Measurements from ENCODE around the gene GPR65.

The GPR65 gene

GRCh38 chr14:88005050-88005481, at the start of gene GPR65:
Gene GPR65 (plus strand): TSS chr14:88005135. CDS start chr14:88010848, 5,713 bp downstream.
- no peak for DNase-seq

GRCh38 chr14:87955501-87955900, 49.4 kb upstream of the GPR65 start:
- no peak for DNase-seq

GRCh38 chr14:87960013-87960787, 44.7 kb upstream of the GPR65 start:
- no peak for DNase-seq

- DNase-seq: no peak
Measured at GRCh38 chr14:87961246-87961645, 43.7 kb upstream of the GPR65 start.

GRCh38 chr14:87966816-87967215, 38.1 kb upstream of the GPR65 start:
- no peak for DNase-seq

GRCh38 chr14:87967496-87967895, 37.4 kb upstream of the GPR65 start:
- no peak for DNase-seq

GRCh38 chr14:87971010-87971409, 33.9 kb upstream of the GPR65 start:
- no peak for DNase-seq

- no peak for DNase-seq
Measured at GRCh38 chr14:87975636-87976035, 29.3 kb upstream of the GPR65 start.

- no peak for DNase-seq
Measured at GRCh38 chr14:87979689-87980088, 25.2 kb upstream of the GPR65 start.

GRCh38 chr14:87989221-87989955, 15.5 kb upstream of the GPR65 start:
- no peak for DNase-seq

GRCh38 chr14:87989956-87990299, 15.0 kb upstream of the GPR65 start:
- DNase-seq: no peak

GRCh38 chr14:87990682-87991081, 14.3 kb upstream of the GPR65 start:
- DNase-seq: no peak

- DNase-seq: no peak
Measured at GRCh38 chr14:87992346-87992717, 12.6 kb upstream of the GPR65 start.

- DNase-seq: peak; percentile 90
Measured at GRCh38 chr14:87992718-87993628, 12.0 kb upstream of the GPR65 start, which contains the start of gene GALC. Gene GALC (minus strand): TSS chr14:87993182. CDS start chr14:87993164, 18 bp downstream.

GRCh38 chr14:87994974-87995373, 10.0 kb upstream of the GPR65 start:
- DNase-seq: no peak

GRCh38 chr14:87995500-87996290, 9.2 kb upstream of the GPR65 start:
- no peak for DNase-seq

GRCh38 chr14:87996291-87996592, 8.7 kb upstream of the GPR65 start:
- no peak for DNase-seq

GRCh38 chr14:87998482-87998881, 6.5 kb upstream of the GPR65 start:
- no peak for DNase-seq

- DNase-seq: no peak
Measured at GRCh38 chr14:87999277-87999676, 5.7 kb upstream of the GPR65 start.

- no peak for DNase-seq
Measured at GRCh38 chr14:88002421-88003075, 2.4 kb upstream of the GPR65 start.

GRCh38 chr14:88003425-88003824, 1.5 kb upstream of the GPR65 start:
- no peak for DNase-seq

GRCh38 chr14:88004506-88005036, 364 bp upstream of the GPR65 start:
- DNase-seq: no peak

All from NCI-H2171 (cell line).